H1 (cell line): ENCODE data around the gene SLC39A10. TPM values are rescaled to one million over a fixed set of nuclear protein-coding genes. Genes with fewer than 3 reads are reported as not detected.

Source experiments
- CHD2 ChIP-seq: IDR thresholded peaks from 2 replicates; pipeline ENCODE4 v1.6.1; 2012; ENCODE audit warnings: low read length, improper control_type of control experiment
- EP300 ChIP-seq, 2 experiments: IDR thresholded peaks; 1 replicate in 1 of 2; 2 replicates in 1 of 2; pipeline ENCODE4 v1.6.1; 2011 to 2012; ENCODE audit warnings: low read depth in 2 of 2, low read length in 2 of 2, mild to moderate bottlenecking in 2 of 2, borderline replicate concordance in 1 of 2, inconsistent platforms in 1 of 2, moderate library complexity in 1 of 2
- GTF2F1 ChIP-seq: IDR thresholded peaks from 2 replicates; pipeline ENCODE4 v1.6.1; 2012; ENCODE audit warnings: low read depth, low read length, improper control_type of control experiment, borderline replicate concordance
- MAFK ChIP-seq: IDR thresholded peaks from 2 replicates; pipeline ENCODE4 v1.6.1; 2012; ENCODE audit warnings: low read depth, mild to moderate bottlenecking, improper control_type of control experiment, low read length
- POLR2A ChIP-seq, 2 experiments: IDR thresholded peaks; 1 replicate in 1 of 2; 2 replicates in 1 of 2; pipeline ENCODE4 v1.6.1; 2011; ENCODE audit warnings: low read depth in 2 of 2, low read length in 2 of 2, mild to moderate bottlenecking in 2 of 2; ENCODE audit errors: control extremely low read depth in 1 of 2
- POLR2AphosphoS5 ChIP-seq: IDR thresholded peaks from 2 replicates; pipeline ENCODE4 v1.6.1; 2011; ENCODE audit warnings: low read depth, low read length
- RNF2 ChIP-seq: fragments of 200-900, 300-1000 bp; sonication (generic); IDR thresholded peaks from 2 replicates; pipeline ENCODE4 v1.7.1; 2016; ENCODE audit warnings: borderline replicate concordance, low read depth, mild to moderate bottlenecking, antibody characterized with exemption, low read length; ENCODE audit not compliant: poor library complexity, severe bottlenecking; ENCODE audit errors: missing control alignments
- RXRA ChIP-seq: IDR thresholded peaks from 2 replicates; pipeline ENCODE4 v1.6.1; 2011; ENCODE audit warnings: low read depth, mild to moderate bottlenecking, low read length, moderate library complexity; ENCODE audit not compliant: insufficient read depth
- SIN3A ChIP-seq, 2 experiments: IDR thresholded peaks in 1 of 2; conservative IDR thresholded peaks in 1 of 2; 2 replicates each; pipeline ENCODE4 v1.6.1; 2011 to 2012; ENCODE audit warnings: low read length in 2 of 2, improper control_type of control experiment in 1 of 2, low read depth in 1 of 2, mild to moderate bottlenecking in 1 of 2
- SUZ12 ChIP-seq: fragments of 200-600 bp; sonication (generic); IDR thresholded peaks from 2 replicates; pipeline ENCODE4 v1.6.1; 2012; ENCODE audit warnings: mild to moderate bottlenecking, inconsistent platforms, low read length, moderate library complexity, mixed read lengths
- TCF12 ChIP-seq: IDR thresholded peaks from 2 replicates; pipeline ENCODE4 v1.6.1; 2011; ENCODE audit warnings: low read depth, mild to moderate bottlenecking, low read length
- YY1 ChIP-seq: IDR thresholded peaks from 2 replicates; pipeline ENCODE4 v1.6.1; 2011; ENCODE audit warnings: low read depth, mild to moderate bottlenecking, low read length
- polyA plus RNA-seq, 7 experiments: library from polyadenylated mRNA; depleted of rRNA in 3 of 7; stranded (reverse) in 5 of 7; unstranded in 2 of 7; fragments of >200 nt in 5 of 7; fragments of 200-250 nt in 2 of 7; gene quantifications; 1 replicate in 5 of 7; 2 replicates in 1 of 7; 4 replicates in 1 of 7; pipeline versions ENCODE4 v1.2.1 to v1.2.3, GENCODE V29; 2011 to 2013; ENCODE audit warnings: missing spikeins in 2 of 7, mixed read lengths in 2 of 7
- total RNA-seq: library from RNA; stranded (reverse); fragmentation: NEBNext Ultra II Directional; extraction: Animal tissue kit (Norgen Biotek cat#: 25700); gene quantifications from 2 replicates; pipeline ENCODE4 v1.2.1, GENCODE V29; 2021
- TF ChIP-seq, protein P1 (sequence below): IDR thresholded peaks from 2 replicates; pipeline ENCODE4 v1.6.1; 2011; ENCODE audit warnings: low read depth, mild to moderate bottlenecking, low read length; ENCODE audit not compliant: insufficient read depth
- TF ChIP-seq, protein P2 (sequence below): IDR thresholded peaks from 2 replicates; pipeline ENCODE4 v1.6.1; 2012; ENCODE audit warnings: low read length, inconsistent platforms

SLC39A10 gene
- total and polyA plus RNA-seq, 2 of the 8 experiments (the other 6 are each of a cell fraction or from before 2014, with no cell fraction given): 68.1 to 234 TPM

DNA sequence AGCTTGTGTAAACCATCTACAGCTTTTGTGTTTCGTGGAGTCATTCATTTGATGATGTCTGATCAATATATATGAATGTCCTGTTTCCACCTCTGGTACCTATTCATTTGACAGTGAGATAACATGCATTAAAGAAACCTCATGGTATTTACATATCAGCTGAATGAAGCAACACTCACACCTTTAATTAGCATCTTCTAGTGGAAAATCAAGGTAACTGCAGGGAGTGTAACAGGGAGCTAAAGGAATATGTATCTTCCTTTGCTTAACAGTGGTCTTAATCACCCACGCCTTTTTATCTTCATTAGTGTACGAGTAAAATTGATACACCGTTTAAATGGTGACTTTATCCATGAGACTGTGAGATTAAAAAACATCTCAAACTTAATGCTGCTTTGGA, 15.6 kb downstream of the SLC39A10 start (continued):
- TF ChIP-seq CHD2 (no peak), SIN3A (conservative IDR thresholded peaks at IDR 0.05 in 1 of 2, IDR thresholded peaks at IDR 0.05 in 1 of 2; ENCODE audit: low read depth in 1 of 2, low read length in 2 of 2) (no peak), RNF2 (no peak), TCF12 (no peak), POLR2AphosphoS5 (no peak), EP300 (IDR thresholded peaks at IDR 0.05; ENCODE audit: borderline replicate concordance in 1 of 2, low read depth in 2 of 2, low read length in 2 of 2) (no peak), SUZ12 (no peak), MAFK (no peak), YY1 (no peak), POLR2A (IDR thresholded peaks at IDR 0.05; ENCODE audit: control extremely low read depth in 1 of 2, low read depth in 2 of 2, low read length in 2 of 2) (no peak), GTF2F1 (no peak), RXRA (no peak)
- TF ChIP-seq, protein P1, sequence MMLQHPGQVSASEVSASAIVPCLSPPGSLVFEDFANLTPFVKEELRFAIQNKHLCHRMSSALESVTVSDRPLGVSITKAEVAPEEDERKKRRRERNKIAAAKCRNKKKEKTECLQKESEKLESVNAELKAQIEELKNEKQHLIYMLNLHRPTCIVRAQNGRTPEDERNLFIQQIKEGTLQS: no peak
- TF ChIP-seq, protein P2, sequence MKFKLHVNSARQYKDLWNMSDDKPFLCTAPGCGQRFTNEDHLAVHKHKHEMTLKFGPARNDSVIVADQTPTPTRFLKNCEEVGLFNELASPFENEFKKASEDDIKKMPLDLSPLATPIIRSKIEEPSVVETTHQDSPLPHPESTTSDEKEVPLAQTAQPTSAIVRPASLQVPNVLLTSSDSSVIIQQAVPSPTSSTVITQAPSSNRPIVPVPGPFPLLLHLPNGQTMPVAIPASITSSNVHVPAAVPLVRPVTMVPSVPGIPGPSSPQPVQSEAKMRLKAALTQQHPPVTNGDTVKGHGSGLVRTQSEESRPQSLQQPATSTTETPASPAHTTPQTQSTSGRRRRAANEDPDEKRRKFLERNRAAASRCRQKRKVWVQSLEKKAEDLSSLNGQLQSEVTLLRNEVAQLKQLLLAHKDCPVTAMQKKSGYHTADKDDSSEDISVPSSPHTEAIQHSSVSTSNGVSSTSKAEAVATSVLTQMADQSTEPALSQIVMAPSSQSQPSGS: no peak
